ENCODE data around the gene PPP1R14C.

The PPP1R14C gene

GRCh38 chr6:150270330-150271052 is 127.6 kb downstream of the PPP1R14C start:
- Histone ChIP-seq H3K27me3 (ENCODE audit: control insufficient read depth in 1 of 2, insufficient read depth in 2 of 2, low read length in 2 of 2) (no peaks in the 10 kb centered on the region), H3K36me3 (ENCODE audit: insufficient read depth, low read length) (no peaks in the 10 kb centered on the region), H3K4me1 (ENCODE audit: insufficient read depth, low read length) (no peaks in the 10 kb centered on the region), H3K27ac (ENCODE audit: low read depth, low read length) (no peak overlapping the region), H3K9ac (ENCODE audit: low read length) (no peak overlapping the region), H3K4me3 (ENCODE audit: low read depth in 1 of 2, low read length in 2 of 2) (no peak overlapping the region), H3K9me3 (ENCODE audit: low read length) (no peaks in the 10 kb centered on the region)

- Histone ChIP-seq H3K4me1 (ENCODE audit: insufficient read depth, low read length) (no peaks in the 10 kb centered on the region), H3K9ac (ENCODE audit: low read length) (no peak overlapping the region), H3K4me3 (ENCODE audit: low read depth in 1 of 2, low read length in 2 of 2) (no peak overlapping the region), H3K36me3 (ENCODE audit: insufficient read depth, low read length) (no peaks in the 10 kb centered on the region), H3K27me3 (ENCODE audit: control insufficient read depth in 1 of 2, insufficient read depth in 2 of 2, low read length in 2 of 2) (no peaks in the 10 kb centered on the region), H3K27ac (ENCODE audit: low read depth, low read length) (no peak overlapping the region), H3K9me3 (ENCODE audit: low read length) (no peaks in the 10 kb centered on the region)
Observed at GRCh38 chr6:150271172-150271500, 128.3 kb downstream of the PPP1R14C start.

- Histone ChIP-seq H3K27me3 (ENCODE audit: control insufficient read depth in 1 of 2, insufficient read depth in 2 of 2, low read length in 2 of 2) (no peaks in the 10 kb centered on the region), H3K9ac (ENCODE audit: low read length) (no peak overlapping the region), H3K27ac (ENCODE audit: low read depth, low read length) (no peak overlapping the region), H3K4me3 (ENCODE audit: low read depth in 1 of 2, low read length in 2 of 2) (no peak overlapping the region), H3K4me1 (ENCODE audit: insufficient read depth, low read length) (no peaks in the 10 kb centered on the region), H3K9me3 (ENCODE audit: low read length) (no peaks in the 10 kb centered on the region), H3K36me3 (ENCODE audit: insufficient read depth, low read length) (no peaks in the 10 kb centered on the region)
Observed at GRCh38 chr6:150271501-150272263, 128.8 kb downstream of the PPP1R14C start.

GRCh38 chr6:150272264-150272975 is 129.6 kb downstream of the PPP1R14C start:
- H3K4me1 ChIP-seq (ENCODE audit: insufficient read depth, low read length): no peaks in the 10 kb centered on the region
- no peak overlapping the region for H3K27ac ChIP-seq (ENCODE audit: low read depth, low read length)

GRCh38 chr6:150272976-150273315 is 130.1 kb downstream of the PPP1R14C start:
- Histone ChIP-seq H3K4me1 (ENCODE audit: insufficient read depth, low read length) (peaks cover 4% of the 10 kb centered on the region), H3K27me3 (ENCODE audit: control insufficient read depth in 1 of 2, insufficient read depth in 2 of 2, low read length in 2 of 2) (no peaks in the 10 kb centered on the region), H3K9me3 (ENCODE audit: low read length) (no peaks in the 10 kb centered on the region), H3K36me3 (ENCODE audit: insufficient read depth, low read length) (no peaks in the 10 kb centered on the region), H3K4me3 (ENCODE audit: low read depth in 1 of 2, low read length in 2 of 2) (no peak overlapping the region), H3K9ac (ENCODE audit: low read length) (no peak overlapping the region), H3K27ac (ENCODE audit: low read depth, low read length) (no peak overlapping the region)

More at GRCh38 chr6:150272264-150272975, 129.6 kb downstream of the PPP1R14C start:
- Histone ChIP-seq H3K9ac (ENCODE audit: low read length) (no peak overlapping the region), H3K36me3 (ENCODE audit: insufficient read depth, low read length) (no peaks in the 10 kb centered on the region), H3K27me3 (ENCODE audit: control insufficient read depth in 1 of 2, insufficient read depth in 2 of 2, low read length in 2 of 2) (no peaks in the 10 kb centered on the region), H3K4me3 (ENCODE audit: low read depth in 1 of 2, low read length in 2 of 2) (no peak overlapping the region), H3K9me3 (ENCODE audit: low read length) (no peaks in the 10 kb centered on the region)

GRCh38 chr6:150273457-150274309 is 130.8 kb downstream of the PPP1R14C start:
- no peak overlapping the region for H3K9ac ChIP-seq (ENCODE audit: low read length)
- H3K27me3 ChIP-seq (ENCODE audit: control insufficient read depth in 1 of 2, insufficient read depth in 2 of 2, low read length in 2 of 2): no peaks in the 10 kb centered on the region
- no peak overlapping the region for H3K4me3 ChIP-seq (ENCODE audit: low read depth in 1 of 2, low read length in 2 of 2)
- H3K9me3 ChIP-seq (ENCODE audit: low read length): no peaks in the 10 kb centered on the region
- no peaks in the 10 kb centered on the region for H3K36me3 ChIP-seq (ENCODE audit: insufficient read depth, low read length)
- no peak overlapping the region for H3K27ac ChIP-seq (ENCODE audit: low read depth, low read length)
- peaks cover 5% of the 10 kb centered on the region for H3K4me1 ChIP-seq (ENCODE audit: insufficient read depth, low read length)

- Histone ChIP-seq H3K27me3 (ENCODE audit: control insufficient read depth in 1 of 2, insufficient read depth in 2 of 2, low read length in 2 of 2) (no peaks in the 10 kb centered on the region), H3K36me3 (ENCODE audit: insufficient read depth, low read length) (no peaks in the 10 kb centered on the region), H3K27ac (ENCODE audit: low read depth, low read length) (no peak overlapping the region), H3K4me3 (ENCODE audit: low read depth in 1 of 2, low read length in 2 of 2) (no peak overlapping the region), H3K4me1 (ENCODE audit: insufficient read depth, low read length) (peaks cover 5% of the 10 kb centered on the region), H3K9ac (ENCODE audit: low read length) (no peak overlapping the region), H3K9me3 (ENCODE audit: low read length) (no peaks in the 10 kb centered on the region)
Observed at GRCh38 chr6:150275489-150275888, 132.6 kb downstream of the PPP1R14C start.

- Histone ChIP-seq H3K4me1 (ENCODE audit: insufficient read depth, low read length) (peaks cover 5% of the 10 kb centered on the region), H3K4me3 (ENCODE audit: low read depth in 1 of 2, low read length in 2 of 2) (no peak overlapping the region), H3K36me3 (ENCODE audit: insufficient read depth, low read length) (no peaks in the 10 kb centered on the region), H3K9ac (ENCODE audit: low read length) (no peak overlapping the region), H3K27ac (ENCODE audit: low read depth, low read length) (no peak overlapping the region), H3K27me3 (ENCODE audit: control insufficient read depth in 1 of 2, insufficient read depth in 2 of 2, low read length in 2 of 2) (no peaks in the 10 kb centered on the region), H3K9me3 (ENCODE audit: low read length) (no peaks in the 10 kb centered on the region)
Observed at GRCh38 chr6:150276168-150276936, 133.5 kb downstream of the PPP1R14C start.

GRCh38 chr6:150276937-150277742 is 134.3 kb downstream of the PPP1R14C start:
- peaks cover 5% of the 10 kb centered on the region for H3K4me1 ChIP-seq (ENCODE audit: insufficient read depth, low read length)
- H3K9ac ChIP-seq (ENCODE audit: low read length): no peak overlapping the region
- no peaks in the 10 kb centered on the region for H3K27me3 ChIP-seq (ENCODE audit: control insufficient read depth in 1 of 2, insufficient read depth in 2 of 2, low read length in 2 of 2)
- no peaks in the 10 kb centered on the region for H3K9me3 ChIP-seq (ENCODE audit: low read length)
- H3K4me3 ChIP-seq (ENCODE audit: low read depth in 1 of 2, low read length in 2 of 2): no peak overlapping the region
- H3K36me3 ChIP-seq (ENCODE audit: insufficient read depth, low read length): no peaks in the 10 kb centered on the region
- no peak overlapping the region for H3K27ac ChIP-seq (ENCODE audit: low read depth, low read length)

- no peaks in the 10 kb centered on the region for H3K9me3 ChIP-seq (ENCODE audit: low read length)
- no peaks in the 10 kb centered on the region for H3K27me3 ChIP-seq (ENCODE audit: control insufficient read depth in 1 of 2, insufficient read depth in 2 of 2, low read length in 2 of 2)
- H3K4me3 ChIP-seq (ENCODE audit: low read depth in 1 of 2, low read length in 2 of 2): no peak overlapping the region
- no peak overlapping the region for H3K27ac ChIP-seq (ENCODE audit: low read depth, low read length)
- H3K4me1 ChIP-seq (ENCODE audit: insufficient read depth, low read length): peaks cover 5% of the 10 kb centered on the region
- no peaks in the 10 kb centered on the region for H3K36me3 ChIP-seq (ENCODE audit: insufficient read depth, low read length)
- no peak overlapping the region for H3K9ac ChIP-seq (ENCODE audit: low read length)
Observed at GRCh38 chr6:150279533-150279932, 136.7 kb downstream of the PPP1R14C start.
